K562 (cell line): ENCODE measurements around the gene SUPT7L. TPM values are rescaled to one million over a fixed set of nuclear protein-coding genes. Genes with fewer than 3 reads are reported as not detected.

Experiments used
- CEBPB ChIP-seq: fragments of 450-650 bp; IDR thresholded peaks from 2 replicates; pipeline ENCODE4 v1.6.1; 2016; ENCODE audit warnings: missing genetic modification characterization, missing compliant biosample characterization
- LARP7 ChIP-seq: fragments of 450-650 bp; IDR thresholded peaks from 2 replicates; pipeline ENCODE4 v1.6.1; 2016
- MTA1 ChIP-seq: fragments of 450-650 bp; IDR thresholded peaks from 2 replicates; pipeline ENCODE4 v1.6.1; 2017; ENCODE audit warnings: borderline replicate concordance
- NR1H2 ChIP-seq: sonication (generic); formaldehyde crosslinking; IDR thresholded peaks from 2 replicates; pipeline ENCODE4 v1.4.0; 2020; ENCODE audit warnings: mild to moderate bottlenecking, missing genetic modification reagents
- NR3C1 ChIP-seq: sonication (generic); formaldehyde crosslinking; IDR thresholded peaks from 2 replicates; pipeline ENCODE4 v1.8.1; 2022; ENCODE audit warnings: missing genetic modification reagents
- PTTG1 ChIP-seq: fragments of 450-650 bp; IDR thresholded peaks from 2 replicates; pipeline ENCODE4 v1.6.1; 2016; ENCODE audit warnings: low read depth, mild to moderate bottlenecking, missing genetic modification characterization, missing compliant biosample characterization
- RBFOX2 ChIP-seq: fragments of 200-400 bp; formaldehyde crosslinking; IDR thresholded peaks from 2 replicates; pipeline ENCODE4 v1.6.1; 2017; ENCODE audit warnings: low read depth, mild to moderate bottlenecking, low read length, moderate library complexity
- RBM22 ChIP-seq: fragments of 200-400 bp; formaldehyde crosslinking; IDR thresholded peaks from 2 replicates; pipeline ENCODE4 v1.6.1; 2018; ENCODE audit warnings: low read length, low read depth; ENCODE audit not compliant: poor library complexity, severe bottlenecking
- SMAD1 ChIP-seq: fragments of 150-350 bp; IDR thresholded peaks from 2 replicates; pipeline ENCODE4 v1.6.1; 2014; ENCODE audit warnings: low read length, low read depth; ENCODE audit not compliant: partially characterized antibody
- TAF1 ChIP-seq: IDR thresholded peaks from 2 replicates; pipeline ENCODE4 v1.6.1; 2011; ENCODE audit warnings: mild to moderate bottlenecking, low read length, moderate library complexity; ENCODE audit not compliant: insufficient read depth, control insufficient read depth, severe bottlenecking; ENCODE audit errors: extremely low read depth
- THRAP3 ChIP-seq: fragments of 450-650 bp; IDR thresholded peaks from 2 replicates; pipeline ENCODE4 v1.6.1; 2016; ENCODE audit warnings: mild to moderate bottlenecking, inconsistent platforms, borderline replicate concordance
- polyA plus RNA-seq, 8 experiments: library from polyadenylated mRNA; depleted of rRNA in 4 of 8; stranded (reverse) in 5 of 8; unstranded in 3 of 8; fragments of >200 nt; fragmentation: Nextera tagmentation in 2 of 8; fragmentation: Illumina TruSeq in 1 of 8; extraction: Ambion mirVana in 2 of 8; extraction: Trizol in 1 of 8; gene quantifications; 2 replicates each; pipeline versions ENCODE4 v1.2.1 to v1.2.3, GENCODE V29; 2011 to 2014; ENCODE audit warnings: inconsistent platforms in 1 of 8, missing spikeins in 1 of 8
- total RNA-seq, 7 experiments: library from RNA; depleted of rRNA in 6 of 7; stranded (reverse); fragments of >200 nt in 6 of 7; fragmentation: Illumina TruSeq in 2 of 7; extraction: Trizol in 2 of 7; gene quantifications; 2 replicates each; pipeline versions ENCODE4 v1.2.1 to v1.2.3, GENCODE V29; 2011 to 2021; ENCODE audit warnings: low replicate concordance in 1 of 7
- TF ChIP-seq, protein P1 (sequence below): sonication (generic); formaldehyde crosslinking; IDR thresholded peaks from 2 replicates; pipeline ENCODE4 v1.9.0; 2022; ENCODE audit warnings: mild to moderate bottlenecking, missing genetic modification reagents
- TF ChIP-seq, protein P2 (sequence below): fragments of 450-650 bp; IDR thresholded peaks from 2 replicates; pipeline ENCODE4 v1.6.1; 2016; ENCODE audit warnings: low read depth
- TF ChIP-seq, protein P3 (sequence below): sonication (generic); formaldehyde crosslinking; IDR thresholded peaks from 2 replicates; pipeline ENCODE4 v1.8.0; 2022; ENCODE audit warnings: mild to moderate bottlenecking, missing genetic modification reagents

SUPT7L gene
- total and polyA plus RNA-seq, 9 of the 15 experiments (the other 6 are each of a cell fraction or from before 2014, with no cell fraction given): 22.0 to 72.8 (median 40.2) TPM

DNA sequence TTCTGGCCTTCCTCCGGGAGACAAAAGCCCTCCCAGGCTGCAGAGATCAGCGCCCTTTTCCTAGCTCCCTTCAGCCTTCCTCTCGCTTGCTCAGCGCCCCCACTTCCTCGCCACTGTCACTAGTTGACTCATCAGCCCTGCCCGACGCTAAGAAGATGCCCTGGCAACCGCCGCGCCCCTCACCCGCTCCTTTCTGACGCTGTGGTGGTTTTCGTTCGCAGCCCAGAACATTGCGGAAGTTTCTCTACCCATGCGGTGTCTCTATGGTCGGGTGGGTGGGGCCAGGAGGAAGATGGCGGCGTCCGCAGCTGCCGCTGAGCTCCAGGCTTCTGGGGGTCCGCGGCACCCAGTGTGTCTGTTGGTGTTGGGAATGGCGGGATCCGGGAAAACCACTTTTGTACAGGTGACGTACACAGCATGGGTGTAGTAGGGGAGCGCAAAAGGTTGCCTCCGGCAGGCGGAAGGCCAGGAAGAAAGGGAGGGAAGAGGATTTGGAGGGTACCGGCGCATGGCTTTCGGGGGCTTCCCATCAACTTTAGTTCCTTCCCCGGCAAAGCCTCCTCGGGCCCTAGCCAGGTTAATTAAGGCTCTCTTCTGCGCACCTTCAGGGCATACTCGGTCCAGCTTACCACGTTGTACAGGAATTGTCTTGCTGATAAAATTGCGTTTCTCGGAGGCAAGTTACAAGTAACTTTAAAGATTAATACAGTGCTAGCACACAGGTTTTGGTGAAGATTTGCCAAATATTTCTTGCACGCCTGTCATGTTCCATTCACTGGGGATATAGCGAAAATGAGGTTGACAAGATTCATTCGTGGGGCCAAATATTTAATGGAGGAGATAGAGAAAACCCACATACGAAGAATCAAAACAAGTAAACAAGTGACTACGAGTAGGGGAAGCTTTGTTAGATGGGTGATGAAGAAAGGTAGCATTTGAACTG, 34.4 kb downstream of the SUPT7L start, which contains the start of the genes CCDC121 and GPN1 (continued):
- TF ChIP-seq RBM22 (no peak), NR1H2 (CRISPR knock-in tag) (no peak), RBFOX2 (peak; percentile 91), SMAD1 (peak; percentile 45), LARP7 (no peak), PTTG1 (tag) (no peak), NR3C1 (CRISPR knock-in tag) (no peak), CEBPB (no peak), THRAP3 (0 out of 2 replicates have a peak, but pooled peaks have one; percentile 39), MTA1 (peak; percentile 52; the same call in 1 of the 2 replicates), TAF1 (peak; percentile 97)
- TF ChIP-seq, protein P1, sequence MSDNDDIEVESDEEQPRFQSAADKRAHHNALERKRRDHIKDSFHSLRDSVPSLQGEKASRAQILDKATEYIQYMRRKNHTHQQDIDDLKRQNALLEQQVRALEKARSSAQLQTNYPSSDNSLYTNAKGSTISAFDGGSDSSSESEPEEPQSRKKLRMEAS (CRISPR knock-in tag): peak; percentile 92
- TF ChIP-seq, protein P2, sequence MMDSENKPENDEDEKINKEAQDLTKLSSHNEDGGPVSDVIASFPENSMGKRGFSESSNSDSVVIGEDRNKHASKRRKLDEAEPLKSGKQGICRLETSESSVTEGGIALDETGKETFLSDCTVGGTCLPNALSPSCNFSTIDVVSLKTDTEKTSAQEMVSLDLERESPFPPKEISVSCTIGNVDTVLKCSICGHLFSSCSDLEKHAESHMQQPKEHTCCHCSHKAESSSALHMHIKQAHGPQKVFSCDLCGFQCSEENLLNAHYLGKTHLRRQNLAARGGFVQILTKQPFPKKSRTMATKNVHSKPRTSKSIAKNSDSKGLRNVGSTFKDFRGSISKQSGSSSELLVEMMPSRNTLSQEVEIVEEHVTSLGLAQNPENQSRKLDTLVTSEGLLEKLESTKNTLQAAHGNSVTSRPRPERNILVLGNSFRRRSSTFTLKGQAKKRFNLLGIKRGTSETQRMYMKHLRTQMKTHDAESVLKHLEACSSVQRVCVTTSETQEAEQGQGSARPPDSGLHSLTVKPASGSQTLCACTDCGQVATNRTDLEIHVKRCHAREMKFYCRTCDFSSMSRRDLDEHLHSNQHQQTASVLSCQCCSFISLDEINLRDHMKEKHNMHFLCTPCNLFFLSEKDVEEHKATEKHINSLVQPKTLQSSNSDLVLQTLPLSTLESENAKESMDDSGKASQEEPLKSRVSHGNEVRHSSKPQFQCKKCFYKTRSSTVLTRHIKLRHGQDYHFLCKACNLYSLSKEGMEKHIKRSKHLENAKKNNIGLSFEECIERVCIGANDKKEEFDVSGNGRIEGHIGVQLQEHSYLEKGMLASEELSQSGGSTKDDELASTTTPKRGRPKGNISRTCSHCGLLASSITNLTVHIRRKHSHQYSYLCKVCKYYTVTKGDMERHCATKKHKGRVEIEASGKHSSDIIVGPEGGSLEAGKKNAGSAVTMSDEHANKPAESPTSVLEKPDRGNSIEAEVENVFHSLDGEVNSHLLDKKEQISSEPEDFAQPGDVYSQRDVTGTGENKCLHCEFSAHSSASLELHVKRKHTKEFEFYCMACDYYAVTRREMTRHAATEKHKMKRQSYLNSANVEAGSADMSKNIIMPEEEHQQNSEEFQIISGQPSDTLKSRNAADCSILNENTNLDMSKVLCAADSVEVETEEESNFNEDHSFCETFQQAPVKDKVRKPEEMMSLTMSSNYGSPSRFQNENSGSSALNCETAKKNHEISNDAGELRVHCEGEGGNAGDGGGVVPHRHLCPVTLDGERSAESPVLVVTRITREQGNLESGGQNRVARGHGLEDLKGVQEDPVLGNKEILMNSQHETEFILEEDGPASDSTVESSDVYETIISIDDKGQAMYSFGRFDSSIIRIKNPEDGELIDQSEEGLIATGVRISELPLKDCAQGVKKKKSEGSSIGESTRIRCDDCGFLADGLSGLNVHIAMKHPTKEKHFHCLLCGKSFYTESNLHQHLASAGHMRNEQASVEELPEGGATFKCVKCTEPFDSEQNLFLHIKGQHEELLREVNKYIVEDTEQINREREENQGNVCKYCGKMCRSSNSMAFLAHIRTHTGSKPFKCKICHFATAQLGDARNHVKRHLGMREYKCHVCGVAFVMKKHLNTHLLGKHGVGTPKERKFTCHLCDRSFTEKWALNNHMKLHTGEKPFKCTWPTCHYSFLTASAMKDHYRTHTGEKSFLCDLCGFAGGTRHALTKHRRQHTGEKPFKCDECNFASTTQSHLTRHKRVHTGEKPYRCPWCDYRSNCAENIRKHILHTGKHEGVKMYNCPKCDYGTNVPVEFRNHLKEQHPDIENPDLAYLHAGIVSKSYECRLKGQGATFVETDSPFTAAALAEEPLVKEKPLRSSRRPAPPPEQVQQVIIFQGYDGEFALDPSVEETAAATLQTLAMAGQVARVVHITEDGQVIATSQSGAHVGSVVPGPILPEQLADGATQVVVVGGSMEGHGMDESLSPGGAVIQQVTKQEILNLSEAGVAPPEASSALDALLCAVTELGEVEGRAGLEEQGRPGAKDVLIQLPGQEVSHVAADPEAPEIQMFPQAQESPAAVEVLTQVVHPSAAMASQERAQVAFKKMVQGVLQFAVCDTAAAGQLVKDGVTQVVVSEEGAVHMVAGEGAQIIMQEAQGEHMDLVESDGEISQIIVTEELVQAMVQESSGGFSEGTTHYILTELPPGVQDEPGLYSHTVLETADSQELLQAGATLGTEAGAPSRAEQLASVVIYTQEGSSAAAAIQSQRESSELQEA: no peak
- TF ChIP-seq, protein P3, sequence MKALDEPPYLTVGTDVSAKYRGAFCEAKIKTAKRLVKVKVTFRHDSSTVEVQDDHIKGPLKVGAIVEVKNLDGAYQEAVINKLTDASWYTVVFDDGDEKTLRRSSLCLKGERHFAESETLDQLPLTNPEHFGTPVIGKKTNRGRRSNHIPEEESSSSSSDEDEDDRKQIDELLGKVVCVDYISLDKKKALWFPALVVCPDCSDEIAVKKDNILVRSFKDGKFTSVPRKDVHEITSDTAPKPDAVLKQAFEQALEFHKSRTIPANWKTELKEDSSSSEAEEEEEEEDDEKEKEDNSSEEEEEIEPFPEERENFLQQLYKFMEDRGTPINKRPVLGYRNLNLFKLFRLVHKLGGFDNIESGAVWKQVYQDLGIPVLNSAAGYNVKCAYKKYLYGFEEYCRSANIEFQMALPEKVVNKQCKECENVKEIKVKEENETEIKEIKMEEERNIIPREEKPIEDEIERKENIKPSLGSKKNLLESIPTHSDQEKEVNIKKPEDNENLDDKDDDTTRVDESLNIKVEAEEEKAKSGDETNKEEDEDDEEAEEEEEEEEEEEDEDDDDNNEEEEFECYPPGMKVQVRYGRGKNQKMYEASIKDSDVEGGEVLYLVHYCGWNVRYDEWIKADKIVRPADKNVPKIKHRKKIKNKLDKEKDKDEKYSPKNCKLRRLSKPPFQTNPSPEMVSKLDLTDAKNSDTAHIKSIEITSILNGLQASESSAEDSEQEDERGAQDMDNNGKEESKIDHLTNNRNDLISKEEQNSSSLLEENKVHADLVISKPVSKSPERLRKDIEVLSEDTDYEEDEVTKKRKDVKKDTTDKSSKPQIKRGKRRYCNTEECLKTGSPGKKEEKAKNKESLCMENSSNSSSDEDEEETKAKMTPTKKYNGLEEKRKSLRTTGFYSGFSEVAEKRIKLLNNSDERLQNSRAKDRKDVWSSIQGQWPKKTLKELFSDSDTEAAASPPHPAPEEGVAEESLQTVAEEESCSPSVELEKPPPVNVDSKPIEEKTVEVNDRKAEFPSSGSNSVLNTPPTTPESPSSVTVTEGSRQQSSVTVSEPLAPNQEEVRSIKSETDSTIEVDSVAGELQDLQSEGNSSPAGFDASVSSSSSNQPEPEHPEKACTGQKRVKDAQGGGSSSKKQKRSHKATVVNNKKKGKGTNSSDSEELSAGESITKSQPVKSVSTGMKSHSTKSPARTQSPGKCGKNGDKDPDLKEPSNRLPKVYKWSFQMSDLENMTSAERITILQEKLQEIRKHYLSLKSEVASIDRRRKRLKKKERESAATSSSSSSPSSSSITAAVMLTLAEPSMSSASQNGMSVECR (CRISPR knock-in tag): peak; percentile 94
